Measurements from ENCODE around the gene TNFRSF4.

Gene TNFRSF4

DNA sequence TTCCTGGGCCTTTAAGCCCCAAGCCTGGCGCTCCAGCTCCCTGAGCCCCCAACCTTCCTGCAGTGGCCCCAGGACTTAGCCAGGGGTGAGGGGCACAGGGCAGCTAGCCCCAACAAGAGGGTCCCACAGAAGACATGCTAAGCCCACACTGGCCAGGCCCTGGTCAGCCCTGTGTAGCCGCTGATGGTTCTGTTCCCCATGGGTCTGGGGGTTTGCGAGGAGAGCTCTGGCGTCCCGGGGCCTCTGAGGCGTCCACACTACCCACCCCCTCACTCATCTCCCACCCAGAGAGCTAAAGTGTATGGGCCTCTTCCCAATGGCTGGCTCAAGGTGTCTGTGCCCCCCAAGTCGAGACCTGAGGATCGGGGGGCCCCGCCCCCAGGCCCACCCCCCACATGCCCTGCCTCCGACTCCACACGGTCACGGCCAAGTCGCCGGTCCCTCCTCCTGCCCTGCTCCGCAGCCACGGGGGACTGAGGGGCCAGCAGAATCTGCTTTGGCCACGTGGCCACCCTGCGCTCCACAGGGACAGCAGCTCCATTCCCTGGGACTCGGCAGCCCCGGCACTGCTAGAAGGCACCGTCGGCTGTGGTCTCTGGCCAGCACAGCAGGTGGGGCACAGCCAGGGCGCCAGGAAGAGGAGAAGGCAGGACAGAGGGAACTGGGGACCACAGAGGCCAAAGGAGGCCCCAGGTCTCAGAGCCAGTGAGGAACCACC is 15.4 kb downstream of the TNFRSF4 start:
- Histone ChIP-seq H3K27ac (replicated peaks) (no peak overlapping the region), H3K4me3 (replicated peaks; ENCODE audit: insufficient read depth, low read length) (no peak overlapping the region), H3K27me3 (ENCODE audit: insufficient read depth, poor library complexity, severe bottlenecking) (peaks cover 27% of the 10 kb centered on the region)
- no peak for DNase-seq (ENCODE audit: low read depth in 1 of 2, low spot score in 1 of 2)
- TF ChIP-seq SPI1 (IDR thresholded peaks at IDR 0.05; ENCODE audit: borderline replicate concordance, low read depth), result no peak
- TF ChIP-seq, protein P1, sequence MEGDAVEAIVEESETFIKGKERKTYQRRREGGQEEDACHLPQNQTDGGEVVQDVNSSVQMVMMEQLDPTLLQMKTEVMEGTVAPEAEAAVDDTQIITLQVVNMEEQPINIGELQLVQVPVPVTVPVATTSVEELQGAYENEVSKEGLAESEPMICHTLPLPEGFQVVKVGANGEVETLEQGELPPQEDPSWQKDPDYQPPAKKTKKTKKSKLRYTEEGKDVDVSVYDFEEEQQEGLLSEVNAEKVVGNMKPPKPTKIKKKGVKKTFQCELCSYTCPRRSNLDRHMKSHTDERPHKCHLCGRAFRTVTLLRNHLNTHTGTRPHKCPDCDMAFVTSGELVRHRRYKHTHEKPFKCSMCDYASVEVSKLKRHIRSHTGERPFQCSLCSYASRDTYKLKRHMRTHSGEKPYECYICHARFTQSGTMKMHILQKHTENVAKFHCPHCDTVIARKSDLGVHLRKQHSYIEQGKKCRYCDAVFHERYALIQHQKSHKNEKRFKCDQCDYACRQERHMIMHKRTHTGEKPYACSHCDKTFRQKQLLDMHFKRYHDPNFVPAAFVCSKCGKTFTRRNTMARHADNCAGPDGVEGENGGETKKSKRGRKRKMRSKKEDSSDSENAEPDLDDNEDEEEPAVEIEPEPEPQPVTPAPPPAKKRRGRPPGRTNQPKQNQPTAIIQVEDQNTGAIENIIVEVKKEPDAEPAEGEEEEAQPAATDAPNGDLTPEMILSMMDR (IDR thresholded peaks at IDR 0.05; ENCODE audit: insufficient read depth, low read length), result no peak
- TF ChIP-seq POLR2AphosphoS5 (IDR thresholded peaks at IDR 0.05; ENCODE audit: low read depth), result no peak
- TF ChIP-seq GABPA (IDR thresholded peaks at IDR 0.05; ENCODE audit: low read depth), result no peak
- TF ChIP-seq, protein P2, sequence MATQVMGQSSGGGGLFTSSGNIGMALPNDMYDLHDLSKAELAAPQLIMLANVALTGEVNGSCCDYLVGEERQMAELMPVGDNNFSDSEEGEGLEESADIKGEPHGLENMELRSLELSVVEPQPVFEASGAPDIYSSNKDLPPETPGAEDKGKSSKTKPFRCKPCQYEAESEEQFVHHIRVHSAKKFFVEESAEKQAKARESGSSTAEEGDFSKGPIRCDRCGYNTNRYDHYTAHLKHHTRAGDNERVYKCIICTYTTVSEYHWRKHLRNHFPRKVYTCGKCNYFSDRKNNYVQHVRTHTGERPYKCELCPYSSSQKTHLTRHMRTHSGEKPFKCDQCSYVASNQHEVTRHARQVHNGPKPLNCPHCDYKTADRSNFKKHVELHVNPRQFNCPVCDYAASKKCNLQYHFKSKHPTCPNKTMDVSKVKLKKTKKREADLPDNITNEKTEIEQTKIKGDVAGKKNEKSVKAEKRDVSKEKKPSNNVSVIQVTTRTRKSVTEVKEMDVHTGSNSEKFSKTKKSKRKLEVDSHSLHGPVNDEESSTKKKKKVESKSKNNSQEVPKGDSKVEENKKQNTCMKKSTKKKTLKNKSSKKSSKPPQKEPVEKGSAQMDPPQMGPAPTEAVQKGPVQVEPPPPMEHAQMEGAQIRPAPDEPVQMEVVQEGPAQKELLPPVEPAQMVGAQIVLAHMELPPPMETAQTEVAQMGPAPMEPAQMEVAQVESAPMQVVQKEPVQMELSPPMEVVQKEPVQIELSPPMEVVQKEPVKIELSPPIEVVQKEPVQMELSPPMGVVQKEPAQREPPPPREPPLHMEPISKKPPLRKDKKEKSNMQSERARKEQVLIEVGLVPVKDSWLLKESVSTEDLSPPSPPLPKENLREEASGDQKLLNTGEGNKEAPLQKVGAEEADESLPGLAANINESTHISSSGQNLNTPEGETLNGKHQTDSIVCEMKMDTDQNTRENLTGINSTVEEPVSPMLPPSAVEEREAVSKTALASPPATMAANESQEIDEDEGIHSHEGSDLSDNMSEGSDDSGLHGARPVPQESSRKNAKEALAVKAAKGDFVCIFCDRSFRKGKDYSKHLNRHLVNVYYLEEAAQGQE (IDR thresholded peaks at IDR 0.05; ENCODE audit: insufficient replicate concordance, low read depth), result no peak

DNA sequence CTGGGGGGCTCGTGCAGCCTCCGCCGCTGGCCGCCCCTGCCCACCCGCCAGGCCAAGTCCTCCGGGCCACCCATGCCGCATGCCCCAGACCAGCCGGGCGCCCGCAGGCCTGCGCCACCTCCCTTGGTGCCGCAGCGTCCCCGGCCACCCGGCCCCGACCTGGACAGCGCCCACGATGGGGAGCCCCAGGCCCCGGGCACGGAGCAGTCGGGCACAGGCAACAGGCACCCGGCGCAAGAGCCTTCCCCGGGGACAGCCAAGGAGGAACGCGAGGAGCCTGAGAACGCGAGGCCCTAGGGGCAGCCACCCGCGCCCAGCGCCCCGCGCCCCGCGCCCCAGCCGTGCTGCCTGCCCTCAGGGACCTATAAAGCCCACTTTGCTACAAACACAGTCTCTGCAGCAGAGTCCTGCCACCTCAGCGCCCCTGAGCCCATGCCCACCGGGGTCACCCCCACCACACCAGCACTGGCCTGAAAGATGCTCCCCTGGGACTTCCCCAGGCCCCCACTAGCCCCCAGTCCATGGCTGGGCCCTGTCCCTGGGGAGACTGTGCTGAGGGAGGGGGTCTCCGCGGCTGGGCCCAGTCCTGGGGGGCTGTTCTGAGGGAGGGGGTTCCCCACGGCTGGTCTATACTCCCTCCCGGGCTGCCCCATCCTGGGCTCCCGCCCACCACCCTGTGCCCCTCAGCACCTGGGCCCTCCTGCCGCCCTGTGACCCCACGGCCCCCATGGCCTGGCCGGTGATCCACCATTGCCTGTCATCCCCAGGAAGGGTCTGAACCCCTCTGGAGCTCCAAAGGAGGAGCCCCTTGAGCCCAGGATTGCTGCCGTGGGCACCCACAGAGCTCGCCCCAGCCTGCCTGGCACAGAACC is 16.2 kb downstream of the TNFRSF4 start:
- no peak for DNase-seq (ENCODE audit: low read depth in 1 of 2, low spot score in 1 of 2)
- no peak for TF ChIP-seq SPI1 (IDR thresholded peaks at IDR 0.05; ENCODE audit: borderline replicate concordance, low read depth)
- TF ChIP-seq, protein P1 (IDR thresholded peaks at IDR 0.05; ENCODE audit: insufficient read depth, low read length), result no peak
- TF ChIP-seq GABPA (IDR thresholded peaks at IDR 0.05; ENCODE audit: low read depth), result no peak
- TF ChIP-seq, protein P2 (IDR thresholded peaks at IDR 0.05; ENCODE audit: insufficient replicate concordance, low read depth), result no peak
- no peak for TF ChIP-seq POLR2AphosphoS5 (IDR thresholded peaks at IDR 0.05; ENCODE audit: low read depth)
- H3K27ac ChIP-seq (replicated peaks), result no peak overlapping the region
- peaks cover 19% of the 10 kb centered on the region for H3K27me3 ChIP-seq (ENCODE audit: insufficient read depth, poor library complexity, severe bottlenecking)
- no peak overlapping the region for H3K4me3 ChIP-seq (replicated peaks; ENCODE audit: insufficient read depth, low read length)

DNA sequence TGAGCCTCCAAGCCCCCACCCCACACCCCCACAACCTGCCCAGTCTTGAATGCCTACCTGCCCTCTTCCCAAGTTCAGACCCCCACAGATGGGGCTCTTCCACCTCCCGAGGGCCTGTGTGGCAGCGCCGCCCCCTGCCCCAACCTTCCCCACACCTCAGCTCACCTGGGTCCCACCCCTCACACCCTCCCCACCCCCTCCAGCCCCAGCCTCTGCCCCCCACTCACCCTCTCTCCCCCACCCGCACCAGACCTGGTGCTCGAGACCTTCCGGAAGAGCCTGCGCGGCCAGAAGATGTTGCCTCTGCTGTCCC is 16.8 kb downstream of the TNFRSF4 start:
- Histone ChIP-seq H3K27ac (replicated peaks) (no peak overlapping the region), H3K4me3 (replicated peaks; ENCODE audit: insufficient read depth, low read length) (no peak overlapping the region), H3K27me3 (ENCODE audit: insufficient read depth, poor library complexity, severe bottlenecking) (peaks cover 18% of the 10 kb centered on the region)
- TF ChIP-seq GABPA (IDR thresholded peaks at IDR 0.05; ENCODE audit: low read depth) (no peak), SPI1 (IDR thresholded peaks at IDR 0.05; ENCODE audit: borderline replicate concordance, low read depth) (no peak), POLR2AphosphoS5 (IDR thresholded peaks at IDR 0.05; ENCODE audit: low read depth) (no peak)
- TF ChIP-seq, protein P2 (IDR thresholded peaks at IDR 0.05; ENCODE audit: insufficient replicate concordance, low read depth), result no peak
- TF ChIP-seq, protein P1 (IDR thresholded peaks at IDR 0.05; ENCODE audit: insufficient read depth, low read length), result no peak
- no peak for DNase-seq (ENCODE audit: low read depth in 1 of 2, low spot score in 1 of 2)

Data from HL-60 (cell line).